ENCODE results near the gene UGT3A1.

- no peak for TF ChIP-seq CTCF (IDR thresholded peaks at IDR 0.05)
- TF ChIP-seq POLR2A (IDR thresholded peaks at IDR 0.05) = no peak
Observed at GRCh38 chr5:35974570-35974969, 16.6 kb downstream of the UGT3A1 start.
